Panc1 (cell line): ENCODE measurements around the gene GRIK4. TPM values are rescaled to one million over a fixed set of nuclear protein-coding genes. Genes with fewer than 3 reads are reported as not detected.

Experiments
- ATAC-seq: fragments of 200-7000 bp; cut with Tn5 transposase; 2 replicates; pipeline ENCODE4 v1.9.1; 2020; ENCODE audit warnings: mild to moderate bottlenecking, moderate library complexity
- BruUV-seq: library from RNA; stranded (reverse); fragments of 400-500 nt; replicated peaks from 2 replicates; lab custom pipeline; 2021; lab: Mats Ljungman, UMichigan
- CTCF ChIA-PET: fragments of 300-600 bp; sonication (Branson Sonifier 250); formaldehyde crosslinking; loops from one replicate; lab custom pipeline; 2022; ENCODE audit warnings: antibody characterized with exemption; lab: Charles Lee
- POLR2A ChIA-PET: fragments of 300-600 bp; sonication (Branson Sonifier 250); formaldehyde crosslinking; loops from one replicate; lab custom pipeline; 2022; ENCODE audit warnings: antibody characterized with exemption; lab: Charles Lee
- DNase-seq: peaks from one replicate; pipeline ENCODE4 v3.0.0-alpha.2; 2010; ENCODE audit warnings: low read depth, low spot score
- H3K27ac ChIP-seq: 2 replicates; pipeline ENCODE4 v1.5.1; 2011; ENCODE audit warnings: mild to moderate bottlenecking, low read length, inconsistent platforms
- H3K27me3 ChIP-seq: fragments of 200-500 bp; sonication (Bioruptor generic); 2 replicates; pipeline ENCODE4 v1.6.0; 2014; ENCODE audit warnings: low read length, inconsistent platforms; ENCODE audit not compliant: control insufficient read depth, insufficient read depth
- H3K36me3 ChIP-seq: fragments of 200-500 bp; sonication (Bioruptor generic); 2 replicates; pipeline ENCODE4 v1.5.1; 2014; ENCODE audit warnings: inconsistent platforms, mild to moderate bottlenecking, low read length, moderate library complexity; ENCODE audit not compliant: control insufficient read depth, insufficient read depth
- H3K4me1 ChIP-seq: 2 replicates; pipeline ENCODE4 v1.5.1; 2011; ENCODE audit warnings: inconsistent platforms, mild to moderate bottlenecking, low read length, moderate library complexity; ENCODE audit not compliant: control insufficient read depth, insufficient read depth
- H3K4me3 ChIP-seq, 2 experiments: 2 replicates each; pipeline ENCODE4 v1.5.1; 2011 to 2012; ENCODE audit warnings: low read depth in 2 of 2, low read length in 2 of 2, mild to moderate bottlenecking in 2 of 2, inconsistent platforms in 1 of 2, moderate library complexity in 1 of 2
- H3K9me3 ChIP-seq: fragments of 200-500 bp; sonication (Bioruptor generic); 2 replicates; pipeline ENCODE4 v1.5.1; 2014; ENCODE audit warnings: low read depth, mild to moderate bottlenecking, inconsistent platforms, low read length, moderate library complexity; ENCODE audit not compliant: control insufficient read depth, insufficient read depth
- POLR2AphosphoS5 ChIP-seq: IDR thresholded peaks from 2 replicates; pipeline ENCODE4 v1.6.1; 2012; ENCODE audit warnings: mild to moderate bottlenecking, low read depth, low read length, moderate library complexity
- REST ChIP-seq, 2 experiments: IDR thresholded peaks; 2 replicates each; pipeline ENCODE4 v1.6.1; 2011 to 2012; ENCODE audit warnings: low read depth in 2 of 2, control low read depth in 1 of 2, low read length in 1 of 2, mild to moderate bottlenecking in 1 of 2, moderate library complexity in 1 of 2; ENCODE audit not compliant: insufficient read depth in 1 of 2
- SIN3A ChIP-seq: IDR thresholded peaks from 2 replicates; pipeline ENCODE4 v1.6.1; 2012; ENCODE audit warnings: low read depth, mild to moderate bottlenecking, low read length, moderate library complexity, borderline replicate concordance; ENCODE audit not compliant: insufficient read depth
- TCF7L2 ChIP-seq: IDR thresholded peaks from 2 replicates; pipeline ENCODE4 v1.6.1; 2011; ENCODE audit warnings: mild to moderate bottlenecking, low read depth, low read length, inconsistent platforms
- in situ Hi-C: cut with HindIII; loops from 2 replicates; pipeline ENCODE4 v1.10.0; 2016; ENCODE audit warnings: low sequenced_read_pairs, low pct_unique_long_range_greater_than_20kb
- intact Hi-C: fragments of 100-400 bp; cut with micrococcal nuclease; formaldehyde crosslinking; loops from one replicate; pipeline ENCODE4 v1.10.0; 2022; ENCODE audit not compliant: unreplicated experiment
- total RNA-seq: library from RNA; stranded (reverse); gene quantifications from one replicate; pipeline ENCODE4 v1.2.1, GENCODE V29; 2021; ENCODE audit not compliant: unreplicated experiment
- TF ChIP-seq, protein P1 (sequence below): fragments of 450-650 bp; IDR thresholded peaks from 2 replicates; pipeline ENCODE4 v1.5.1; 2017; ENCODE audit warnings: mild to moderate bottlenecking

GRIK4 gene
- total RNA-seq, 1 experiment from 2014 or later, result 0.62 TPM

- H3K27ac ChIP-seq, result no peak overlapping the region
- ATAC-seq (no peak), DNase-seq (no peak)
- no peaks in the 10 kb centered on the region for H3K36me3 ChIP-seq
- no peak for TF ChIP-seq REST (IDR thresholded peaks at IDR 0.05; ENCODE audit: insufficient read depth in 1 of 2, low read depth in 2 of 2, low read length in 1 of 2)
- TF ChIP-seq SIN3A, result no peak
- no peak for TF ChIP-seq POLR2AphosphoS5
- TF ChIP-seq, protein P1, sequence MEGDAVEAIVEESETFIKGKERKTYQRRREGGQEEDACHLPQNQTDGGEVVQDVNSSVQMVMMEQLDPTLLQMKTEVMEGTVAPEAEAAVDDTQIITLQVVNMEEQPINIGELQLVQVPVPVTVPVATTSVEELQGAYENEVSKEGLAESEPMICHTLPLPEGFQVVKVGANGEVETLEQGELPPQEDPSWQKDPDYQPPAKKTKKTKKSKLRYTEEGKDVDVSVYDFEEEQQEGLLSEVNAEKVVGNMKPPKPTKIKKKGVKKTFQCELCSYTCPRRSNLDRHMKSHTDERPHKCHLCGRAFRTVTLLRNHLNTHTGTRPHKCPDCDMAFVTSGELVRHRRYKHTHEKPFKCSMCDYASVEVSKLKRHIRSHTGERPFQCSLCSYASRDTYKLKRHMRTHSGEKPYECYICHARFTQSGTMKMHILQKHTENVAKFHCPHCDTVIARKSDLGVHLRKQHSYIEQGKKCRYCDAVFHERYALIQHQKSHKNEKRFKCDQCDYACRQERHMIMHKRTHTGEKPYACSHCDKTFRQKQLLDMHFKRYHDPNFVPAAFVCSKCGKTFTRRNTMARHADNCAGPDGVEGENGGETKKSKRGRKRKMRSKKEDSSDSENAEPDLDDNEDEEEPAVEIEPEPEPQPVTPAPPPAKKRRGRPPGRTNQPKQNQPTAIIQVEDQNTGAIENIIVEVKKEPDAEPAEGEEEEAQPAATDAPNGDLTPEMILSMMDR, result no peak
- no peak for TF ChIP-seq TCF7L2
- in situ Hi-C loops, result no loop called here
- no peaks in the 10 kb centered on the region for H3K9me3 ChIP-seq
- intact Hi-C loops, result no loop called here
- no peak overlapping the region for H3K4me3 ChIP-seq
- ChIA-PET CTCF (no interaction called here), POLR2A (no interaction called here)
- H3K4me1 ChIP-seq, result no peaks in the 10 kb centered on the region
- BruUV-seq, result no TSS peak
- peaks cover 61% of the 10 kb centered on the region for H3K27me3 ChIP-seq
These were observed 460.3 kb downstream of the GRIK4 start for GRCh38 chr11:120971825-120972224.

GRCh38 chr11:120972621-120973020, 461.1 kb downstream of the GRIK4 start:
- no peaks in the 10 kb centered on the region for H3K4me1 ChIP-seq
- POLR2A ChIA-PET, result no interaction called here
- CTCF ChIA-PET, result no interaction called here
- BruUV-seq, result no TSS peak
- DNase-seq, result no peak
- intact Hi-C loops (no loop called here), in situ Hi-C loops (no loop called here)
- H3K9me3 ChIP-seq, result no peaks in the 10 kb centered on the region
- H3K27me3 ChIP-seq, result peaks cover 64% of the 10 kb centered on the region
- no peak overlapping the region for H3K27ac ChIP-seq
- TF ChIP-seq SIN3A, result no peak
- TF ChIP-seq REST (IDR thresholded peaks at IDR 0.05; ENCODE audit: insufficient read depth in 1 of 2, low read depth in 2 of 2, low read length in 1 of 2), result no peak
- no peak for TF ChIP-seq POLR2AphosphoS5
- TF ChIP-seq, protein P1, result no peak
- TF ChIP-seq TCF7L2, result no peak
- no peak overlapping the region for H3K4me3 ChIP-seq
- no peak for ATAC-seq
- H3K36me3 ChIP-seq, result no peaks in the 10 kb centered on the region
